Stimulated activated CD4-positive, alpha-beta T cell treated with anti-CD3 and anti-CD28 coated beads, Interleukin-1b, Interleukin-23, amount 100 ng/mL, for 24 hours (primary cell): ENCODE data around the gene NACC1.
A peak's percentile ranks its signal among the peaks of the same experiment; 100 is the strongest.

Source experiments
- DNase-seq, 4 experiments: peaks; one replicate each; pipeline ENCODE4 v3.0.0-alpha.2; 2020; ENCODE audit warnings: low read depth in 4 of 4, low spot score in 1 of 4

NACC1 gene

DNA sequence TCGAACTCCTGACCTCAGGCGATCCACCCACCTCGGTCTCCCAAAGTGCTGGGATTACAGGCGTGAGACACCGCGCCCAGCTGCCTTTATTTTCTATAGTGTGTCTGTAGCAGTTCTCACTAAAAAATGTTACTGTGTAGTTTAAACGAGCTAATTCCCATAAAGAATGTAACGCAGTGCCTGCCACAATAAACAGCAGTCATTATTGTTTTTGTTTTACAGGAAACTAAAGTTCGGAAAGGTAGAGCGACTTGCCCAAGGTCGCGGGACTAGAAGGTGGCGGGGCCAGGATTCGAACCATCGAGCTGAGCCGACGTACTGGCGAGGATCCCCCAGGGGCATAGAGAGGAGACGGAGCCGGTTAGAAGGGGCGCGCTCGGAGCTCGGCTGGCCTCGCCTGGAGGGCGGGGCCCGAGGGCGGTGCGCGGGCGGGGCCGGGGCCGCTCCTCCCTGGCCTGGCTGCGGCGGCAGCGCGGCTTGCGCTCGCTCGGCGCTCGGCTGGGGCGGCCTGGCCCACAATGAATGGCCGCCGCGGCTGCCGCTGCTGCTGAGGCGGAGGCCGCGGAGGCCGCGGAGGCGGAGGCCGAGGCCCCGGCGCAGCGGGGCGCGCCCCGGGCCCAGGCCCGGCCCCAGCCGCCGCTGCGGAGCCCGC lies at the start of gene NACC1:
Gene NACC1, plus strand, starts transcription at position 493 of the 652 bp plus-strand sequence. CDS start 16,944 bp downstream, outside the sequence.
- DNase-seq = peak; percentile 72 to 90 (median 82)

DNA sequence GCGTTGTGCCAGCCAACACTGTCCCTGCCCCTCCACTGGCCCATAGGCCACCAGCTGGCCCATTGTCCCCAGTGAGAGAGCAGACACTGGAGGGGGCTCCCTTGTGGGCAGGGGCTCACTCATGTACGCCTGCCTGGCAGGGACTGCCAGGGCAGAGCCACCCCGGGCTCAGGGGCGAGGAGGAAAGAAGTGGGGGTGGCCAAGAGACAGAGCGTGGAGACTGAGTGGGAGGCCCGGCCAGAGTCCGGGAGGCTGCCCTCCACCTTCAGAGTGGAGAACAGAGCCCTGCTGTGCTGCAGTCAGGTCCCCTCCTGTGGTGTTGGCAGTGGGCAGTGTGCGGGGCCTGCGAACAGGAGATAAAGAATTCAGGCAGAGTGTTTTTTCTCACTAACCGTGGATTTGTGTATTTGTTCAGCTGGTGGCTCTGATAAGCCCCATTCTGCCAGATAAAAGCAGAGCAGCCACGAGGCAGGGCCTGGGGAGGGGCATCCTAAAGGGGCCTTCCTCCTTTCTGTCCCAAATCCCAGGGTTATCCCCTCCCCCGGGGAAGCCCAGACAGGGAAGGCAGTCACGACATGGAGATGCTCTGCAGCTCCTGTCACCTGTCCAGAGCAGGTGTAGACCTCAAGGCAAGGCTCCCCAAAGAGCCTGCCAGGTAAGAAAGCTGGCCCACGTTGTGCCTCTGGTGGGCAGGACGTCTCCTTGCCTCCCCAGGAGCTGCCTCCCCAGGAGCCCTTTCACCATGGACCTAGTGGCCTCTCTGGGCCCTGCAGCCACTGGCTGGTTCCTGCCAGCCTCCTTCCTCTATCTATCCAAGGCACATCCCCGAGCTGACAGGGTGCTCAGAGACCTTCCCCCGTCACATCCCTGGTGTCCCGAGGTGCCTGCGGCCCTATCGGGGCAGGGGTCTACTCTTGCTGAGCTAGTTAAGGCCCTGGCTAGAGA lies 48.4 kb upstream of the NACC1 start:
- no peak for DNase-seq

GRCh38 chr19:13070425-13071140 lies 47.5 kb upstream of the NACC1 start:
- DNase-seq = no peak

GRCh38 chr19:13071444-13072187 lies 46.4 kb upstream of the NACC1 start:
- no peak for DNase-seq

GRCh38 chr19:13072188-13072908 lies 45.7 kb upstream of the NACC1 start:
- no peak for DNase-seq

GRCh38 chr19:13073263-13073662 lies 44.8 kb upstream of the NACC1 start:
- DNase-seq = no peak

GRCh38 chr19:13074378-13074777 lies 43.7 kb upstream of the NACC1 start:
- no peak for DNase-seq

- no peak for DNase-seq
These were observed 41.7 kb upstream of the NACC1 start for GRCh38 chr19:13076320-13076719.

DNA sequence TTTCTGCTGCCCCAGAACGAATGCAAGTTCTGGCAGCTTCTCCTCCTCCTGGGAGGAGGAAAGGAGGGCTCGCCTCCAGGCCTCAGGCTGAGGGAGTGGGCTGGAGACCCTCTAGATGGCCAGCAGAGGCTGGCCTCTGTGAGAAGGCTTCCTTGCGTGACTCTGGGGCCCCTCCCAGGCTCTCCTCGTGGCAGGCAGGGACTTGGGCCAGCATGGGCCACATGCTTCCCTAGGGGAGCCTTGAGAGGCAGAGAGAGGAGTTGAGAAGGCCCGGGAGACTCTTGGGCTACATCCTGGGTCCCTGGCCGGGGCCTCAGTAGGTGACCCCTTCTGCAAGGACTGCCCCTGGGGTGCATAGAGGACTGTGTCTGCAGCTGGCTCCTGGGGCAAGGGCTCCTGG lies 41.3 kb upstream of the NACC1 start:
- no peak for DNase-seq

DNA sequence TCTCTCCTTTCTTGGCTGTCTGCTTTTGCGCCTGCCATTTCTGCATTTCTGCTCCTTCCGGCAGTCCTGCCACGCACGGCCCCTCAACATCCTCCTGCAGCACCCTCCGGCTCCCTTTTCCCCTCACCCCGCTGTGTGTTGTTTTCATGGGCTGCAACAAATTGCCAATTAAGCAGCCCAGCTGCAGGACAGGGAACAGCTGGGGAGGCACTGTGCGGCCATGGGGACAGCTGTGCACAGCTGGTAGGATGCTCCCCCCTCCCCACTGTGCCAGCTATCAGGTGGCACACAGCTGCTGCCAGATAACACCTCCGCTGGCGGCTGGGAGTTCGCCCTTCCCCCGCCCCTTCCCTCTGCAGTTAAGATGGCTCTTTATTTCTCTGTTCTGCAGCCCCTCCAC lies 40.8 kb upstream of the NACC1 start:
- no peak for DNase-seq

DNA sequence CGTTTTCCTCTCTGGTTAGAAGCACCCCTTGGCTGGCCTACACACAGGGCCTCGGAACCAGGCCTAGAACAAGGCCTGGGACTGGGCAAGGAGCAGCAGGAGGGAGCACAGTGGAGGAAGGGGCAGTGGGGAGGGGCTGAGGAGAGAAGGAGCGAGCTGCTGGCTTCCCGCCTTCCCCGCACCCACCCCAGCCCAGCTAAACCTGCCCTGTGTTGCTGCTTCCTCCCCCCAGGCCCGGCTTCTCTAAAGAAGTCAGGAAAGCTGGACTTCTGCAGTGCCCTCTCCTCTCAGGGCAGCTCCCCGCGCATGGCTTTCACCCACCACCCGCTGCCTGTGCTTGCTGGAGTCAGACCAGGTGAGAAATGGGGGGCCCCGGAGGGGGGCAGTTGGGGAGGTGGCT lies 39.7 kb upstream of the NACC1 start:
- DNase-seq = no peak

GRCh38 chr19:13078897-13079541 lies 39.0 kb upstream of the NACC1 start:
- DNase-seq = no peak

DNA sequence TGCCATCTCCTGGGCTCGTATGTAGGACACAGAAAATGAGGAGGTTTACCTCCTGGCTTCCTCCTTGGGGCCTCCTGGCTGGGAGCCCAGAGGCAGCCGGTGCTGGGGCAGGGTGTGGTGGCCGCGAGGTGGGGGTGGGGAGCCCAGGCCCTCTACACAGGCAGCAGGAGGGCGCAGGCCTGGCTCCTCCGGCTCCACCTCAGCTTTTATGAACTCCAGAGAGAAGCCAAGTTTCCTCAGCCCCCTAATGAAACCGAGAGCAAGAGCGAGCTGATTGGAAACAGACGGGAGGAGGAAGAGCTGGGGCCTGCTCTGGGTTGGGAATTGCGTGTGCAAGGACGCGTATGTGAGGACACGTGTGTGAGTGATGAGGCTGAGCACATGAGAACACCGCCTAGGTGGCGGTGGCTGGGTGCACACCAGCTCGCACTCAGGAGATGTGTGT lies 38.5 kb upstream of the NACC1 start:
- no peak for DNase-seq

GRCh38 chr19:13082192-13083007 lies 35.7 kb upstream of the NACC1 start:
- no peak for DNase-seq

DNA sequence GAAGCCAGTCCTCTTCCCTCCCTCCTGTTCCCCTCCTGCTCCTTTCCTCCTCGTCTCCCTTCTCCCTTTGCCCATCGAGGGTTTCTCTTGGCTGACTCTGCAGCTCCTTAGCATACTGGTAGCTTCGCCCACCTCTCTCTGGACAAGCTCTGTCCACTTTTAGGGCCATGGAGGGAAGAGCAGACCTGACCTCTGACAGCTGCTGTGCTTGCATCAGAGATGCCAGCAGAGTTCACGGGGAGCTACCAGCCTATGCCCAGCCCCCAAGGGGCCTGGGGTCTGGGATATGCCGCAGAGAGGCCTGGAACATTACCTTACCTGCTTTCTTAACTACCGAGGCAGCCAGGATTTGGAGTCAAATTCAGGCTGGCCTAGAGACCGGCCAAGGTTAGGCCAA lies 35.1 kb upstream of the NACC1 start:
- no peak for DNase-seq

DNA sequence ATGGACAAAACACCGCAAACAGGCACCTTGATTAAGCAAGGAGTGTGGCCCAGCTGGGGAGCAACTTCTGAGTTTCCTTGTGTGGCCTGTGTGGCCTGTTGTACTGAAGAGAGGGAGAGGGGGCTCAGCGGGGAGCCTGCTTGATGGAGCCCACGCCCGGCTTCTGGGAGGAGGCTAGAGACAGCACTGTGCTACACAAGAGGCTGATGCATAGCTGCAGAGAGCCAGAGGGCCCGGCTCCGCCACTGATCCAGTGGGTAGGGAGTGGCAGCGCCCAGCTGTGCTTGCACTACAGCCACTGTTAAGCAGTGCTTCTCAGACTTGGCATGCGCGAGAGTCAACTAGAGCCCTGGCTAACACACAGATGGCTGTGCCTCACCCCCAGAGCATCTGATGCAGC lies 34.4 kb upstream of the NACC1 start:
- no peak for DNase-seq

- DNase-seq = no peak
These were observed 32.4 kb upstream of the NACC1 start for GRCh38 chr19:13085666-13086065.

DNA sequence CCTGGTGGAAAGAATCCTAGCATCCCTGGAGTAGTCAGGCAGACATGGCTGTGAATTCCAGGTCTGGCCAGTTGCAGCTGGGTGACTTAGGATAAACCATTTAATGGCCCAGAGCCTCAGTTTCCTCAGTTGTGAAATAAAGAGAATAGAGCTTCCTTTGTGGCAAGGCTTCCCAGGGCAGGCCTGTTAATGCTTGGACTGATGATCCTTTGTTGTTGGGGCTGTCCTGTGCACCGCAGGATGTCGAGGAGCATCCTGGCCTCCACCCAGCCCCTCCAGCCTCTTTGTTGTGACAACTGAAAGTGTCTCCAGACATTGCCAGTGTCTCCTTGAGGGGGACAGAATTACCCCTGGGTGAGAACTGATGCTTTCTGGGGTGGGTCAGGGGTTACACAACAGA lies 31.7 kb upstream of the NACC1 start:
- no peak for DNase-seq

DNA sequence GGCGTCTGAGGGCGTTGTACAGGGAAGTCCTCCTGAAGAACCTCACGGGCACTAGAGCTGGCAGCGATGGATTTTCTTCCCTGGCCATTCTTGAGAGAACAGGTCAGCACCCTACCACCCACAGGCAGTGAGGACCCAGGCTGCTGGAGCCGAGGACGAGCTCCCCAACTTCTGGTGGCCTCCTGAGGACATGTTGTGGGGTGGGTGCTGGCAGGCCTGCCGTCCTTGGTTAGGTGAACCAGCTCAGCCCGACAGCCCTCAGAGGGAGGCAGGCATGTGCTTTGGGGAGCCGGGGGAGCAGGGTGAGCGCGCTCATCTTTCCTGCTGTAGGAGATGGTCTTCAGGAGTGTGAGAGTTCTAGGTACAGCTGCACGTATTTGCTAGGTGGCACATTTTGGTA lies 30.8 kb upstream of the NACC1 start:
- DNase-seq = no peak
